ACHN (cell line): Measurements from ENCODE around the gene XRCC5.
"Not testable (repeated sequence)": the region's sequence is repeated elsewhere in the genome, so short reads cannot be mapped to it uniquely, and the experiment has no call there.

Source experiments
- DNase-seq: peaks from one replicate; pipeline ENCODE4 v3.0.0-alpha.2; 2015
- in situ Hi-C: cut with HindIII; loops from 2 replicates; pipeline ENCODE4 v1.10.0; 2017; ENCODE audit warnings: low sequenced_read_pairs, low pct_ligation_motif_present, low pct_unique_long_range_greater_than_20kb

XRCC5 gene

DNA sequence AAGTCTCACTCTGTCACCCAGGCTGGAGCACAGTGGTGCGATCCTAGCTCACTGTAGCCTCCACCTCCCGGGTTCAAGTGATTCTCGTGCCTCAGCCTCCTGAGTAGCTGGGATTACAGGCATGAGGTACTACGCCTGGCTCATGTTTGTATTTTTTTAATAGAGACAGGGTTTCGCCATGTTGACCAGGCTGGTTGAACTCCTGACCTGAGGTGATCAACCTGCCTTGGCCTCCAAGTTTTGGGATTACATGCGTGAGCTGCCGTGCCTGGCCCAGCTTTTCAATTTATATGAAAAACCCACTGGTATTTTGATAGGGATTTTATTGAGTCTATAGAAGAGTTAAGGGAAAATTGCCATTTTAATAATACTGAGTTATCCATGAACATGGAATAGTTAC, 63.3 kb downstream of the XRCC5 start:
- in situ Hi-C loops: no loop called here
- no peak for DNase-seq

DNA sequence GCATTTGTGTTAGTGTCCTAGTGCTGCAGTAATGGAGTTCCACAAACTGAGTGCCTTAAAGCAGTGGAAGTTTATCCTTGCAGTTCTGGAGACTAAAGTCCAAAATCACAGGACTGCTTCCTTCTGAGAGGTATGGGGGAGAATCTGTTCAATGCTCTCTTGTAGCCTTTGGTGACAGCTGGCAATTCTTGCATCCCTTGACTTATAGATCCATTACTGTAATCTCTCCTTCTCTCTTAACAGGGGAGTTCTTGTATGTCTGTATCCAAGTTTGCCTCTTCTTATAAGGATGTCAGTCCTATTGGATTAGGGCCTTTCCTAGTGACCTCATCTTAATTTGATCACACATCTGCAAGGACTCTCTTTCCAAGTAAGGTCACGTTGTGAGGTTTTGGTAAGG, 69.9 kb downstream of the XRCC5 start:
- in situ Hi-C loops: no loop called here

DNA sequence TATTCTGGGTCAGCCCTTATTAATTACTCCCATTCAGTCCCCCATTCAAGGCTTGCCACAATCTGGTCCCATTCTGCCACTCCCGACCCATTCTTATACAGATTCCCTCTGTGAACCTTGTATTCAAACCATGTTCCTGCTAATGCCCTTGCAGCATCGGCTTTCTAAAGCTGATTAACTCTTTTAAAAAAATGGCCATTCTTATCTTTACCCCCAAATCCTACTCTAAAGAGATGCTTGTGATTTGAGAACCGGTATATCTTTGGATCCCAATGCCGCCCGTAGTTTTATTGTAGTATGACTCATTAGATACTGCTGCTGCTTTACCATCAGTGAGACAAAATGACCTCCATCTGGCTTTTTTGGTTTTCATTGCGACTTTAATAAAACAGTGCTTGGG, 72.2 kb downstream of the XRCC5 start:
- in situ Hi-C loops: no loop called here

More for the DNA sequence above, 69.9 kb downstream of the XRCC5 start:
- DNase-seq: no peak

DNA sequence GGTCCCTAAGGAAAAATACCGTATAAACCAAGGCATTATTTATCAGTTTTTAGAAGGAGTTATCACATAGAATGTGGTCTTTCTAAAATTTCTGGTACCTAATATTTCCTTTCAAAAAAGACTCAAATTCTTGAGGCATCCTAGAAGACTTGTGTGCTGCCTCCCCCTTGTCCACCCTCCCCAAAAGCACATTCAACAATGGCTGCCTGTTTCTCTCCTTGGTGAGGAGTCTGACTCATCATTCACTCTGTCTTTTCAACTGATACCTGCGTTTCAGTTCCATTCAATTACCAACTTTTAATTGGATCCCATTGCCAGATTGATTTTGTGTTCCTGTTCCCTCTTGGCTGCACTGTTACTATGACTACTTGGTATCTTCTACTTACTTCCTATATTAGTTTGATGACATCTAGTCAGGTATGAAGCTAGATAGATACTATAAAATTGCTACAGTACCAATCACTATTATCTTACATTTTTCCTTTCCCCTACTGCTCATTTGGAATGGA, 72.9 kb downstream of the XRCC5 start:
- in situ Hi-C loops: no loop called here
- DNase-seq: no peak

More for the DNA sequence above, 72.2 kb downstream of the XRCC5 start:
- DNase-seq: no peak

DNA sequence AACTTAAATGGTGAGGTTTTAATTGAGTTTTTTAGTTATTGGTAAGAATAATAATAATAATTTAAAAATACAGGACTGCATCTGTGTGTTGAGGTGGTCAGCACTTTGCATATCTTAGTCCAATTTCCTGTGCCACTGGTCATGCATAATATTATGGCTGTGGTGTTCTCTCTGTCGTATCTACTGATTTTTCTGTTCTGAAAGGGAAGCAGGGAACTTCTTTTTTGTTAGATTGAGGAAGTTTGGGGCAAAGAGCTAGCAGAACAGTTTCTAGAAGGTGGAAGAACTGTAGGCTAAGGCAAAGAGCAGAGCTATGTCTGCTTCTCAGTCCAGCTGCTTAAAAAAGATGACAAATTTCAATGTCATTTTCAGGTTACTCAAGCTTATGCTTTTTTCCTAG, 74.3 kb downstream of the XRCC5 start:
- no peak for DNase-seq
- in situ Hi-C loops: no loop called here

DNA sequence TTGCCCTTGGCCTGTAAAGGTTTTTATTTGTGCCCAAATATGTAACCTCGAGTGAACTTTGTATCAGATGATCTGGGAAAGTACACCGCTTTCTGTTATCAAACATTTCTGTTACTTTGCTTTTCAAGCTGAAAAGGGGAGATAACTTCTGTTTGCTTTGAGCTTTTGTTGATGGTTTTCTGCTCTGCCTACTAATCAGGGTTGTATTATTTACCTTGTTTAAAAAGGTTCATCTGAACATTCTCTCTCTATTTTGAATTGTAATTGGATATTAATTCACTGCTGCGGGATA, 79.4 kb downstream of the XRCC5 start:
- in situ Hi-C loops: no loop called here
- DNase-seq: no peak

DNA sequence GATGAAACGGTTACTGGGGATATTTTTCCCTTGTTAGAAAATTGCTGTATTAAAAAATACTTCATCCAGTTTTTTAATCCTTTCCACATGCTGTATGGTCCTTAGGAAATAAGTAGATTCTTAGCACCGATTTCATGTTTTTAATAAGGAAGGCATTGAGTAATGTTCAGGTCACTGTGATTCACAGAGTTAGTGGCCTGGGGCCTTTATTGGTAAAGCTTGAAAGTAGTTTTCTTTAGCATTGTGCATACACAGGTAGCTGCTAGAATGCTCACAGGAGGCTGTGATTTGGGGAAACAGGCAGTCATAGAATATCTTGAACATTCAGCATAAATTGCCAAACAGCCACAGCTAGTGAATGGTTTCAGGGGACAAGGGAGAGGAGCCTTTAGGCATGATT, 79.8 kb downstream of the XRCC5 start:
- in situ Hi-C loops: no loop called here
- DNase-seq: no peak

DNA sequence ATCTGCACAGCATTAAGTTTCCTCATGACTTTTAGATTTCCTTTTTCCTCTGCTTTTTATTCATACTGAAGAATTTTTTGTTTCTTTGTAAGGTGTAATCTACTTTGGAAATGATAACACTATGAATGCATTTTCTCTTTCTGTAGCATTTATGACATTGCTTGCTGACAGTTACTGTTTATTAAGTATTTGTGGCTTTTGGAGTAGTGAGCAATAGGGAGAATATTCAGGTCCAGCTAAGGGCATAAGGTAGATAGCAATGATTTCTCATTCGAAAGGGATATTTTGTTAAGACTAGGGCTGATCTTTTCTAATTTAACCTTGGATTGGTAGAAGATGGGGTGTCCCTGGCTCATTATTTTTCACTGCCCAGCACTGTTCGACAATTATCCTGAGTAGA, 80.3 kb downstream of the XRCC5 start:
- no peak for DNase-seq
- in situ Hi-C loops: no loop called here

DNA sequence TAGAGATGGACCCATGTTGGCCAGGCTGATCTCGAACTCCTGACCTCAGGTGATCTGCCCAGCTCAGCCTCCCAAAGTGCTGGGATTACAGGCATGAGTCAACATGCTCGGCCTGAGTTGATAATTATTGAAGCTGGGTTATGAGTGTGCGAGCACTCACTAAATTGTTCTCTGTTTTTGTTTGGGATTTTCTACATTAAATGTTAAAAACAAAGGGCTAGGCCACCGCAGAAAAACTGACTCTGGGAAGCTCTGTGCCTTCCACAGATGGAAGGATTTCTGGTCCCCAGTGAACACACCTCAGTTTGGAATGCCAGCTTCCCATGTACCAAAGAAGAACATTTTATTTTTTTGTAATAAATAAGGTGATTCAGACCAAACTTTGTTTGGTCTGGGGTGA, 83.0 kb downstream of the XRCC5 start:
- in situ Hi-C loops: no loop called here
- DNase-seq: no peak

DNA sequence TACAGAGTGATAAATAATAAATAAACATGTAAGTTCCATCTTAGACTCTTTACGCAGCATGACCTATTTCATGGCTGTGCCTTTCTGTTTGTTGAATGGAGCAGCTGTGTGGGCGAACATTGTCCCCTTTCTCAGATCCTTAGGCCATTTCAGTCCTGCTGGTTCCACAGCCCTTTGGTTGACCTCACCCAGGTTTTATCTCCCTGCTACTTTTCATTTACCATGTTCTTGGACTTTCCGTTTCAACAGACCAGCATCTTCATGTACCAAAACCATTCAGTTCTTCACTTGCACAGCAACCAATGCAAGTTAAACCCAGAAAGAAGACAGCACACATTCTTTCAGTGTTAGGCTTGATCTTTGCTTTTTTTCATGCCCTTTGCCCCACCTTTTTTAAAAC, 83.8 kb downstream of the XRCC5 start:
- no peak for DNase-seq

DNA sequence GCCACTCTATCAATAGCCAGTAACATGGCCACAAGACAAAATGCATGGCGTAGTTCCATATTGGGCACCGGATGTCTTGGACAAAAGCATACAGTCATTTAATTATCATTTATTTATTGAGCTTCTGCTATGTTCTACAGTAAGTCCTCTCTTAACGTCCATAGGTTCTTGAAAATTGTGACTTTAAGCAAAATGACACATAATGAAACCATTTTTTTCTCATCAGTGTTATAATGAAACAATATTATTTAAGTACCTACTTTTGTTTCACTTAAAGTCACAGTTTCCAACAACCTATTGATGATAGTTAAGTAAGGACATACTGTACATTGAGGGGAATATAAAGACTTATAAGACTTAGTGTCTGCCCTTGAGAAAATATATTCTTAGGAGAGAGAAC, 84.9 kb downstream of the XRCC5 start:
- no peak for DNase-seq
- in situ Hi-C loops: no loop called here

More for the DNA sequence above, 83.8 kb downstream of the XRCC5 start:
- in situ Hi-C loops: no loop called here

DNA sequence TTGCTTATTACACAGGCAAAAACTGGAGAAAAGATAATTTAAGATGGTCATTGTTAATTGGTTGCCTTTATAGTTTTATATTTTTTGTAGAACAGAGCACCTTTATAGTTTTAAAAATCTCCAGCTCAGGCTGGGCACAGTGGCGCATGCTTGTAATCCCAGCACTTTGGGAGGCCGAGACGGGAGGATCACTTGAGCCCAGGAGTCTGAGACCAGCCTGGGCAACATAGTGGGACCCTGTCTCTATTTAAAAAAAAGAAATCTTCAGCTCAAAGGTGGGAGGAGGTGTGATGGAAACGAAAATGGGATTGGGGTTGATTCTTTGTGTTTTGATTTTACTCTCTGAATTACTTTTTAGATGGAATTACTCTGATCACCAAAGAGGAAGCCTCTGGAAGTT, 85.4 kb downstream of the XRCC5 start:
- in situ Hi-C loops: no loop called here
- no peak for DNase-seq

DNA sequence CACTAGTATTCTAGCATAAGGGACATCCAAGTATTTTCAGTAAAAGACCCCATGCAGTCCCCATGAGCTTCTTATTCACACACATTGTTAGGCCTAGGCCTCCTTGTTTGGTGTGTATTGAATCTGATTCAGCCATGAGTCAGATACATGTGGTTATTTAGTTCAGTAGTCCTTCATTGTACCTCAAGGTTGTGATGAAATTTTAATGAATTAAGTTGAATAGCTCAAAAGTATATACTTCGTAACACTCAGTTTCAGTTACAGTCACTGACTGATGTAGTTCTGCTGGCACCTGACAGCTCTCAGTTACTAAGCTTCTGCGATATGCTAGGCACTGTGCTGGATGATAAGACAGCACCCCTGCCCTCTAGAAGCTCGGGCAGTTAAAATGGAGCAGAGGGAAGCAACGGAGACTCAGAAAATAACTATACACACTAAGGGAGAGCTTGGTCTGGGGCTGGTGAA, 86.4 kb downstream of the XRCC5 start:
- DNase-seq: peak; percentile 72
- in situ Hi-C loops: no loop called here

DNA sequence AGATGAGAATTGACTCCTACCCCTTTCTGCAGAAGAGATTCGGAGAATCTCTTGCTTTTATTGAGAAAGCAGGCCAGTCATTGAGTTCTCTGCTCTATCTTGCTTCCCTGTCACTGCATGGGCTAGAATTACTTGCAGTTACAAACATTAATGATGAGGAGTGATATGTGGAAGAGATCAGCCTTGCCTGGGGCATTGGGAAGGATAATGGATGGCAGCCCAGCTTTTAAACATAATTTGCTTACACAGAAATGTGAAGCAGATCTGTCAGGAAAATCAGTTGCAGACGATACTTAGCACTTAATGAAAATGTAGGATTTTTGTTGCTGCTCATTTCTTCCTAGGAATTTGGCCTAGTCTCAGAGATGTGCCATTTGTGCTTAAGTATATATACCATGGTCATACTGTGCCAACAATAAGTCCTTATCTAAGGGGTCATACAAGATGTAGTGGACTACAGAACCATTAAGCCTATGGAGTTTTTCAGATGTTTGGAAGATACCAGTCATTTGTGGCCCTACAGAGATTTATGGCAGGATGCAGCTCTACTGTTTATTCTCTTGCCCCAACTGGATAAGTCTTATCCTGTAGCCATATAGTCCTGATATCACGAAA, 92.7 kb downstream of the XRCC5 start:
- in situ Hi-C loops: no loop called here
- DNase-seq: no peak

DNA sequence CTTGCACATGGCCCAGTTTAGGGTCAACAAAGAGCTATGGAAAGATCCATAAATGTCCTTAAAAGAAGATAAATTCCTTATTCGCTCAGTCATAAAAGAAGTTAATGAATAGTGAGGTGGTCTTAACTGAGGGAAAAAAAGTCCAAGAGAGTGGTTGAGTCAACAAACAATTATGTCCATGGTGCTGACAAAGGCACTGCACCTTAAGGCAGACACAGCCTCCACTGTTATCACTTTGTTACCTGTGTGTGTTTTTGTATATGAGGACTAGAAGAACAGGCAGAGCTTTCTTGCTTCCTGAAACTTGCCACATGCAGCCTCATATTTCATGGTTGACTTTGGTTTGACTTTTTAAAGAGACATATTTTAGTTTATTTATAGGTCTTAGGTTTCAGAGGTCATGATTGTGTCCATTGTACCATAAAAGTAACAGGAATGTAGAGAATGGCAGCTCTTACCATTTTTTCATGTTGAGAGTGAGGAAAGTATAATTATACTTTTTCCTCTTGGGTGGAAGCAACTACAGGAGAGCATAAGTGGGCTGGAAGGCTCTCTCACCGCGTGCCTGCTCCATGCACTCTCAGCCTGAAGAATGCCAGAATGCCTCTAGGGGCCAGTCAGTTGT, 93.6 kb downstream of the XRCC5 start:
- in situ Hi-C loops: no loop called here
- DNase-seq: peak; percentile 85

DNA sequence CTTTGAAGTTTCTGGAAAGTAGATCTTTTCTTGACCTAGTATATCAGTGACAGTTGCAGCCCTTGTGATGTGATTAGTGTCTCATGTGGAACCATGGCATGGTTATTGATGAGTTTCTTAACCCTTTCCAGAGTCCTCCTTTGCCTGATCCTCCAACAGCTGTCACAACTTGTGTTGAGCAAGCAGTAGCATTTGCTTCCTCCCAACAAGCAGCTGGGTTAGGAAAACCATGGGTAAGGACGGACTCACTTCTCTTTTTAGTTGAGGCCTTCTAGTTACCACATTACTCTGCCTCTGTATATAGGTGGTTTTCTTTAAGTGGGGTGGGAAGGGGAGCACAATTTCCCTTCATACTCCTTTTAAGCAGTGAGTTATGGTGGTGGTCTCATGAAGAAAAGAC, 96.3 kb downstream of the XRCC5 start:
- DNase-seq: no peak
- in situ Hi-C loops: no loop called here

DNA sequence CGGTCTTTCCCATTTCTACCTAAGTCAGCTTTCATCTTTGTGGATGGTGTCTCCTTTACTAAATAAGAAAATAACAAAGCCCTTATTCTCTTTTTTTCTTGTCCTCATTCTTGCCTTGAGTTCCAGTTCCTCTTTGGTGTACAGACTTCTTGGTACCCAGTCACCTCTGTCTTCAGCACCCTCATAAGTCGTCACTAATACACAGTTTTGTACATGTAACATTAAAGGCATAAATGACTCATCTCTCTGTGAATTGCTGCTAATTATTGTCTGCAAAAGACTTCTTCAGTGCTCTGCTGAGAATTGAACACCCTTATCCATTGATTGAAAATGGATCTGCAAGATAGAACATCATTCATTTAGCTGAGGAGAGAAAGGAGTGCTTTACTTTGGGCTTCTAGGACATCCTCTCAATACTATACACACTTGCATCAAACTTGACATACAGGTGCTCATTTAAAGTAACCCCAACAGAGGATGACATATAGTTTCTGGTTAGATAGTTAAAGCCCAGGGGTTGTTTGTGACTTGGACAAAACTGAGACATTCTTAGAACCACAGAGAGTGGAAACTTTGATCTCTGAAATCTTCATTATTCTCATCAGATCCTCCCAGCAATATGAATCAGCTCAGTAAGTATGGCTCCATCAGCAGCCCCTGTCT, 97.0 kb downstream of the XRCC5 start:
- in situ Hi-C loops: no loop called here

DNA sequence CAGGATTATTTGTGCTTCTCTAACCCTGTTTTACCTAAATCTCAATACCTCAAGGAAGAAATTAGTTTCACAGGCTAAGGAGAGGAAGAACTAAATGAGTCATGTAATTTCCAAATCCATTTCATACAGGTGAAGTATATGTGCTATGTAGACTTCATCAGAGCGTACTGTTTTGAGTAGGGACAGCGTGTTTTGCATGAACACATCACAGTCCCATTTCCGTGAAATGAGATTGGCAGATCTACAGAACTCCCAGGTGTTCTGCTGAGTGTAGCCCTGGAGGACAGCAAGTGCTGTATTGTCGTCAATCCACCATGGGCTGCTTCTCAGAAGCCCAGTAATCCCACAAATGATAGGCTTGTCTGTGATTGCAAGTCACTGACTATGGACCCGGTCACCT, 97.7 kb downstream of the XRCC5 start:
- no peak for DNase-seq
- in situ Hi-C loops: no loop called here

More for the DNA sequence above, 97.0 kb downstream of the XRCC5 start:
- DNase-seq: no peak

DNA sequence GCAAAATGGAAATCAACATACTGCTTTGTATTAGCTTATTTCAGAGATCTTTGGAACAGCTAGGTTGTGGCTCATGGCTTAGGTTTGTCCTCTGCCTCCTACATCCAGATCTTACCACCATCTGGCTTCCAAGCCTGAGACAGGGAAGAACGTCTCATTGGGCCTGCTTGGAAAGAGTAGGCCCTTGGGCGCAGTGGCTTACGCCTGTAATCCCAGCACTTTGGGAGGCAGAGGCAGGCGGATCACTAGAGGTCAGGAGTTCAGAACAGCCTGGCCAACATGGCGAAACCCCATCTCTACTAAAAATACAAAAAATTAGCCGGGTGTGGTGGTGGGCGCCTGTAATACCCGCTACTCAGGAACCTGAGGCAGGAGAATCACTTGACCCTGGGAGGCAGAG, 99.5 kb downstream of the XRCC5 start:
- DNase-seq, in situ Hi-C loops: not testable (repeated sequence)
